ENCODE results near the gene OTOP3.

Gene OTOP3

DNA sequence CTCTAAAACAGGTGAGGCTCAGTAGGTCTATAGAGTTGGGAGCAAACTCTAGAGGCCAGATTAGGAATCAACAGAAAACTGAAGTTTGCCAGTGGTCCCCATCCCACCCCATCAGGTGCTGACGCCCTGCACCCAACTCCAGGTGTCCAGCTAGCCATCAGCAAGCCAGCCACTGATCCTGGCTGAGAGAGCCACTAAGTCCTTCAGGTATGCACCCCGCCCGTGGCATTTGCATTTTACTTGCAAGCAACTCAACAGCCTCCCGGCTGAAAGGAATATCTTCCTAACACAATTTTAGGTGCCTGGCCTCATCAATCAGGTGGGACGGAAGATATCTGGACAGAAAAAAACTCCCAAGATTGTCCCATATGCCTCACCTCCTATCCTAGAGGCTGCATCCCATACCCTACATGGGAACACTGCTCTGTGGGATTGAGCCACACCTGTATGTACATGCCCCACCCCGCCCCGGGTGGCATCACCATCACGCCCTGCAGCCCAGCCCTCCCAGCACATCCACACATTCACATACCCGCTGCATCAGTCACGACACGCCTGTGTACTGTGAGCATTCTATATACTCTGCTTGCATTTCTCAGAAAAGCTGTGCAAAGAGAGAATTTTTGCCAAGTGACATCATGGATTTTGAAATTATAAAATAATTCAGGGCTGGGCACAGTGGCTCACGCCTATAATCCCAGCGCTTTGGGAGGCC is 8.3 kb downstream of the OTOP3 start:
- Mint-ChIP-seq H3K4me1 (ENCODE audit: low read depth) (no peaks in the 10 kb centered on the region), H3K9me3 (no peaks in the 10 kb centered on the region), H3K27ac (no peak overlapping the region), H3K27me3 (peaks cover 31% of the 10 kb centered on the region), H3K36me3 (ENCODE audit: low read depth) (no peaks in the 10 kb centered on the region), H3K4me3 (no peak overlapping the region)
- DNase-seq, result no peak

- no peak overlapping the region for H3K4me3 Mint-ChIP-seq
- H3K4me1 Mint-ChIP-seq (ENCODE audit: low read depth), result no peaks in the 10 kb centered on the region
- H3K27ac Mint-ChIP-seq, result no peak overlapping the region
- H3K9me3 Mint-ChIP-seq, result no peaks in the 10 kb centered on the region
- no peak for DNase-seq
- peaks cover 25% of the 10 kb centered on the region for H3K27me3 Mint-ChIP-seq
- no peaks in the 10 kb centered on the region for H3K36me3 Mint-ChIP-seq (ENCODE audit: low read depth)
Observed at GRCh38 chr17:74945543-74945942, 9.8 kb downstream of the OTOP3 start.

GRCh38 chr17:74946641-74947040 is 10.9 kb downstream of the OTOP3 start:
- no peak overlapping the region for H3K4me3 Mint-ChIP-seq
- no peak overlapping the region for H3K27ac Mint-ChIP-seq
- DNase-seq, result no peak
- no peaks in the 10 kb centered on the region for H3K36me3 Mint-ChIP-seq (ENCODE audit: low read depth)
- H3K27me3 Mint-ChIP-seq, result peaks cover 19% of the 10 kb centered on the region
- H3K4me1 Mint-ChIP-seq (ENCODE audit: low read depth), result no peaks in the 10 kb centered on the region
- no peaks in the 10 kb centered on the region for H3K9me3 Mint-ChIP-seq

DNA sequence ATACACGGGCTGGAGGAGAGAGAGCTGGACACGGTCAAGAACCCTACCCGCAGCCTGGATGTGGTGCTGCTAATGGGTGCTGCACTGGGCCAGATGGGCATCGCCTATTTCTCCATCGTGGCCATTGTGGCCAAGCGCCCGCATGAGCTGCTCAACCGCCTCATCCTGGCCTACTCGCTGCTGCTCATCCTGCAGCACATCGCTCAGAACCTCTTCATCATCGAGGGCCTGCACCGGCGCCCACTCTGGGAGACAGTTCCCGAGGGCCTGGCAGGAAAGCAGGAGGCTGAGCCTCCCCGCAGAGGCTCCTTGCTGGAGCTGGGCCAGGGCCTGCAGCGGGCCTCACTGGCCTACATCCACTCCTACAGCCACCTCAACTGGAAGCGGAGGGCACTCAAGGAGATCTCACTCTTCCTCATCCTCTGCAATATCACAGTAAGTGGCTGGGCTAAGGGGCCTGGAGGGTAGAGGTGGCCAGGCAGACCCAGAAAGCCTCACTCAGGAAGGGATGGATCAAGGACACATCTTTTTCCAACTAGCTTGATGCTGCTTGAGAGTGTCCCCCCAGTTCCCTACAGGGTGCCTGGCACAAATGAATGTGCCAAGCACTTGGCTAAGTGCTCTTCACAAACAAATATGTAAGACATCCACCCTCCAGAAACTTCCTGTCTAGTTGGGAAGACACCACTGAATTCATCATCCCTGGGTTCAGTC is 11.5 kb downstream of the OTOP3 start:
- H3K27ac Mint-ChIP-seq, result no peak overlapping the region

GRCh38 chr17:74949455-74950115 is 13.9 kb downstream of the OTOP3 start:
- no peaks in the 10 kb centered on the region for H3K9me3 Mint-ChIP-seq
- DNase-seq, result no peak
- H3K4me3 Mint-ChIP-seq, result no peak overlapping the region
- H3K36me3 Mint-ChIP-seq (ENCODE audit: low read depth), result no peaks in the 10 kb centered on the region
- H3K27me3 Mint-ChIP-seq, result peaks cover 5% of the 10 kb centered on the region
- H3K4me1 Mint-ChIP-seq (ENCODE audit: low read depth), result no peaks in the 10 kb centered on the region
- H3K27ac Mint-ChIP-seq, result no peak overlapping the region

More for the DNA sequence above, 11.5 kb downstream of the OTOP3 start:
- DNase-seq, result no peak
- no peaks in the 10 kb centered on the region for H3K4me1 Mint-ChIP-seq (ENCODE audit: low read depth)
- H3K9me3 Mint-ChIP-seq, result no peaks in the 10 kb centered on the region
- peaks cover 14% of the 10 kb centered on the region for H3K27me3 Mint-ChIP-seq
- no peak overlapping the region for H3K4me3 Mint-ChIP-seq
- no peaks in the 10 kb centered on the region for H3K36me3 Mint-ChIP-seq (ENCODE audit: low read depth)

GRCh38 chr17:74950207-74950606 is 14.5 kb downstream of the OTOP3 start:
- Mint-ChIP-seq H3K36me3 (ENCODE audit: low read depth) (no peaks in the 10 kb centered on the region), H3K4me3 (no peak overlapping the region), H3K27ac (no peak overlapping the region), H3K4me1 (ENCODE audit: low read depth) (no peaks in the 10 kb centered on the region), H3K9me3 (no peaks in the 10 kb centered on the region), H3K27me3 (peaks cover 3% of the 10 kb centered on the region)
- DNase-seq, result no peak

- H3K27ac Mint-ChIP-seq, result no peak overlapping the region
- H3K27me3 Mint-ChIP-seq, result no peaks in the 10 kb centered on the region
- no peaks in the 10 kb centered on the region for H3K36me3 Mint-ChIP-seq (ENCODE audit: low read depth)
- no peaks in the 10 kb centered on the region for H3K4me1 Mint-ChIP-seq (ENCODE audit: low read depth)
- no peaks in the 10 kb centered on the region for H3K9me3 Mint-ChIP-seq
- DNase-seq, result no peak
- H3K4me3 Mint-ChIP-seq, result no peak overlapping the region
Observed at GRCh38 chr17:74951065-74951464, 15.4 kb downstream of the OTOP3 start.

- Mint-ChIP-seq H3K4me3 (no peak overlapping the region), H3K27ac (no peak overlapping the region), H3K27me3 (no peaks in the 10 kb centered on the region), H3K36me3 (ENCODE audit: low read depth) (no peaks in the 10 kb centered on the region), H3K4me1 (ENCODE audit: low read depth) (no peaks in the 10 kb centered on the region), H3K9me3 (no peaks in the 10 kb centered on the region)
- DNase-seq, result no peak
Observed at GRCh38 chr17:74951680-74952421, 16.2 kb downstream of the OTOP3 start.

DNA sequence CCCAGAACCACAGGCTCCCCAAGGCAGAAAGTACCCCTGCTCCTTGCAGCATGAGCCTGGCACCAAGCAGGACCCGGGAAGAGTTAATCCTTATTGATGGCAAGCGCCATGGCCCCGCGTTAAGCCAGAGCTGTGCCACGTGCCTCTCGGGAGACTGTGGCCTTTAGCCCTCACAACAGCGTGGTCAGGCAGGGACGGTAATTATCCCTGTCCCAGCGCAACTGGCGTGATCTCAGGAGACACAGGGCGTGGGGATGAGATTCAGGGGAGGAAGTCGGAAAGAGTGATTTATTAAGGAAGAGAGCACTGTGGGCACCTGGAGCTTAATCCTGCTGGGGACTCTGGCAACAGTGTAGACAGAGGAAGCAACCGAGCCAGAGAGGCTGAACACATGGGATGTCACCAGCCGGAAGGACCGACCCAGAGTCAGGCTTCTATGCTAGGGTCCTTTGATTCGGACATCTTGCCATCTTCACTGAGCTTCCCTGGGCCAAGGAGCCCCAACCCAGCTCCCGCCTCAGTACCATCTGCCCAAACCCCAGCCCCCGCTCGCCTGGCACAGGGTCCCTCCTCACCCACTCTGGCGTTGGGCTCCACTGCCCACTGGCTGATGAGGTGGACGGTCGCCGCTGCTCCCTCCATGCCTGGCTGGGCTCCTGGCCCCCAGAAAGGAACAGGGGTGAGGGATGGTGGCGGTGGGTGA is 16.9 kb downstream of the OTOP3 start:
- no peaks in the 10 kb centered on the region for H3K9me3 Mint-ChIP-seq
- H3K4me1 Mint-ChIP-seq (ENCODE audit: low read depth), result no peaks in the 10 kb centered on the region
- DNase-seq, result no peak
- no peaks in the 10 kb centered on the region for H3K36me3 Mint-ChIP-seq (ENCODE audit: low read depth)
- no peaks in the 10 kb centered on the region for H3K27me3 Mint-ChIP-seq
- no peak overlapping the region for H3K27ac Mint-ChIP-seq
- no peak overlapping the region for H3K4me3 Mint-ChIP-seq

DNA sequence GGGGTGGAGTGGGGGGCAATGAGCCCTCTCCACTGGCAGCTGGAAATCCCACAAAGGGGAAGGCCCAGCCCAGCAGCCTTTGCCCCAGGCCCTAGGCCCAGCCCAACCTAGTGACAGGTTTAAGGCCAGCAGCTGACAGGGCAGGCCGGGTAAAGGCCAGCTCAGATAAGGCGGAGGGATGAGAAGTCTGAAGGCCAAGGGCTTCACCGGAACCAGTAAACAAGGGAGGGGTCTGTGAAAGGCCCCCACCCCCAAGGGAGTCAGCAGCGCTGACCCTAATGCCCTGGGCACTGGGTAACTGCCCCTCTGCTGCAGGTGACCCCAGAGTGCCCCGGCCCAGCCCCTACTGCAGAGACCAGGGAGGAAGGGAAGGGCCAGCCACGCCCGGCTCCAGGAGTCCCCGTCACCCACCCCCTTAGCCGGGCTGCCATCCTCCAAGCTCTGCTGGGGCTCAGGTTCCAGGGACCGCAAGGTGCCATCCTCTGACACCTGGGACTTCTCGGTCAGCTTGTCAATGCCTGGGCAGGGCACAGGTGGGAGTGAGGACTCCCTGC is 17.5 kb downstream of the OTOP3 start:
- DNase-seq, result no peak
- no peak overlapping the region for H3K27ac Mint-ChIP-seq
- no peak overlapping the region for H3K4me3 Mint-ChIP-seq
- H3K9me3 Mint-ChIP-seq, result no peaks in the 10 kb centered on the region
- H3K4me1 Mint-ChIP-seq (ENCODE audit: low read depth), result no peaks in the 10 kb centered on the region
- no peaks in the 10 kb centered on the region for H3K36me3 Mint-ChIP-seq (ENCODE audit: low read depth)
- no peaks in the 10 kb centered on the region for H3K27me3 Mint-ChIP-seq

- H3K27me3 Mint-ChIP-seq, result no peaks in the 10 kb centered on the region
- H3K9me3 Mint-ChIP-seq, result no peaks in the 10 kb centered on the region
- no peak overlapping the region for H3K4me3 Mint-ChIP-seq
- no peak for DNase-seq
- no peaks in the 10 kb centered on the region for H3K36me3 Mint-ChIP-seq (ENCODE audit: low read depth)
- no peak overlapping the region for H3K27ac Mint-ChIP-seq
- no peaks in the 10 kb centered on the region for H3K4me1 Mint-ChIP-seq (ENCODE audit: low read depth)
Observed at GRCh38 chr17:74954115-74954514, 18.4 kb downstream of the OTOP3 start.

GRCh38 chr17:74954665-74955421 is 19.1 kb downstream of the OTOP3 start:
- H3K36me3 Mint-ChIP-seq (ENCODE audit: low read depth), result no peaks in the 10 kb centered on the region
- H3K27ac Mint-ChIP-seq, result no peak overlapping the region
- H3K27me3 Mint-ChIP-seq, result no peaks in the 10 kb centered on the region

GRCh38 chr17:74956093-74956492 is 20.4 kb downstream of the OTOP3 start:
- H3K4me1 Mint-ChIP-seq (ENCODE audit: low read depth), result peaks cover 3% of the 10 kb centered on the region
- H3K27me3 Mint-ChIP-seq, result no peaks in the 10 kb centered on the region

More at GRCh38 chr17:74954665-74955421, 19.1 kb downstream of the OTOP3 start:
- DNase-seq, result no peak
- Mint-ChIP-seq H3K4me1 (ENCODE audit: low read depth) (no peaks in the 10 kb centered on the region), H3K9me3 (no peaks in the 10 kb centered on the region), H3K4me3 (no peak overlapping the region)

More at GRCh38 chr17:74956093-74956492, 20.4 kb downstream of the OTOP3 start:
- no peak overlapping the region for H3K27ac Mint-ChIP-seq
- H3K9me3 Mint-ChIP-seq, result no peaks in the 10 kb centered on the region
- no peaks in the 10 kb centered on the region for H3K36me3 Mint-ChIP-seq (ENCODE audit: low read depth)
- no peak for DNase-seq
- no peak overlapping the region for H3K4me3 Mint-ChIP-seq

Measured in activated T-cell treated with anti-CD3 and anti-CD28 coated beads, Interleukin-2, amount 50 U/mL, for 24 hours (primary cell).